IMR-90 (cell line): ENCODE results near the gene ANKFY1. TPM values are rescaled to one million over a fixed set of nuclear protein-coding genes. Genes with fewer than 3 reads are reported as not detected.

Source experiments
- ATAC-seq: fragments of 200-7000 bp; cut with Tn5 transposase; 2 replicates; pipeline ENCODE4 v1.9.1; 2020; ENCODE audit warnings: low read depth, mild to moderate bottlenecking, moderate library complexity
- BruUV-seq: library from RNA; stranded (reverse); fragments of 400-500 nt; replicated peaks from 2 replicates; lab custom pipeline; 2021; lab: Mats Ljungman, UMichigan
- CTCF ChIA-PET: fragments of 300-600 bp; formaldehyde crosslinking; extraction: SDS; loops from one replicate; lab custom pipeline; 2021; ENCODE audit warnings: antibody characterized with exemption; lab: Yijun Ruan, JAX
- POLR2A ChIA-PET: fragments of 300-600 bp; sonication (Branson Sonifier 250); formaldehyde crosslinking; loops from one replicate; lab custom pipeline; 2022; ENCODE audit warnings: antibody characterized with exemption; ENCODE audit not compliant: unreplicated experiment; lab: Charles Lee
- DNase-seq: peaks from one replicate; pipeline ENCODE4 v3.0.0; 2013
- H2AFZ ChIP-seq: replicated peaks from 2 replicates; pipeline ENCODE3; 2013; ENCODE audit warnings: low read length, mild to moderate bottlenecking; ENCODE audit not compliant: poor library complexity
- H2AK5ac ChIP-seq: 2 replicates; pipeline ENCODE4 v1.6.1; 2013; ENCODE audit warnings: low read depth, low read length, inconsistent platforms
- H2AK9ac ChIP-seq: replicated peaks from 2 replicates; pipeline ENCODE3; 2013; ENCODE audit warnings: mild to moderate bottlenecking, low read depth, low read length, moderate library complexity; ENCODE audit not compliant: poor library complexity
- H2BK120ac ChIP-seq: 2 replicates; pipeline ENCODE4 v1.6.1; 2013; ENCODE audit warnings: low read depth, low read length, inconsistent platforms
- H2BK15ac ChIP-seq: 3 replicates; pipeline ENCODE4 v1.6.1; 2013; ENCODE audit warnings: low read depth, low read length, inconsistent platforms
- H2BK20ac ChIP-seq: 2 replicates; pipeline ENCODE4 v1.6.1; 2013; ENCODE audit warnings: low read depth, mild to moderate bottlenecking, inconsistent platforms, low read length, moderate library complexity
- H2BK5ac ChIP-seq: 2 replicates; pipeline ENCODE4 v1.6.1; 2013; ENCODE audit warnings: mild to moderate bottlenecking, low read depth, low read length, inconsistent platforms; ENCODE audit not compliant: poor library complexity, severe bottlenecking
- H3K14ac ChIP-seq: replicated peaks from 2 replicates; pipeline ENCODE4 v1.6.1; 2013; ENCODE audit warnings: low read depth, low read length, inconsistent platforms
- H3K18ac ChIP-seq: 2 replicates; pipeline ENCODE4 v1.6.1; 2013; ENCODE audit warnings: low read depth, low read length, control low read depth
- H3K23ac ChIP-seq: 2 replicates; pipeline ENCODE4 v1.6.1; 2013; ENCODE audit warnings: low read depth, low read length, inconsistent platforms
- H3K27ac ChIP-seq: 2 replicates; pipeline ENCODE4 v1.5.1; 2013; ENCODE audit warnings: mild to moderate bottlenecking, control low read depth, low read length; ENCODE audit not compliant: insufficient read depth
- H3K27me3 ChIP-seq: 2 replicates; pipeline ENCODE4 v1.6.1; 2013; ENCODE audit warnings: low read length; ENCODE audit not compliant: control insufficient read depth, insufficient read depth
- H3K36me3 ChIP-seq: 2 replicates; pipeline ENCODE4 v1.6.1; 2013; ENCODE audit warnings: low read length, mixed read lengths; ENCODE audit not compliant: control insufficient read depth, insufficient read depth
- H3K4ac ChIP-seq: 2 replicates; pipeline ENCODE4 v1.6.1; 2013; ENCODE audit warnings: low read depth, low read length, inconsistent platforms
- H3K4me1 ChIP-seq: 2 replicates; pipeline ENCODE4 v1.6.1; 2013; ENCODE audit warnings: low read length, mixed read lengths; ENCODE audit not compliant: control insufficient read depth, insufficient read depth
- H3K4me2 ChIP-seq: 2 replicates; pipeline ENCODE4 v1.6.1; 2013; ENCODE audit warnings: low read depth, mild to moderate bottlenecking, control low read depth, low read length, moderate library complexity
- H3K4me3 ChIP-seq: 2 replicates; pipeline ENCODE4 v1.5.1; 2013; ENCODE audit warnings: low read depth, mild to moderate bottlenecking, control low read depth, low read length, moderate library complexity; ENCODE audit not compliant: insufficient read depth
- H3K56ac ChIP-seq: 2 replicates; pipeline ENCODE4 v1.6.1; 2013; ENCODE audit warnings: low read length, inconsistent platforms; ENCODE audit not compliant: insufficient read depth; ENCODE audit errors: extremely low read depth
- H3K79me1 ChIP-seq, 2 experiments: 2 replicates each; pipeline ENCODE4 v1.6.1; 2013; ENCODE audit warnings: low read length in 2 of 2, inconsistent platforms in 1 of 2, low read depth in 1 of 2
- H3K9ac ChIP-seq: 2 replicates; pipeline ENCODE4 v1.6.1; 2013; ENCODE audit warnings: low read depth, low read length, control low read depth
- H3K9me1 ChIP-seq: 2 replicates; pipeline ENCODE4 v1.6.1; 2013; ENCODE audit warnings: low read length, inconsistent platforms; ENCODE audit not compliant: insufficient read depth
- H3K9me3 ChIP-seq: 2 replicates; pipeline ENCODE4 v1.6.1; 2013; ENCODE audit warnings: low read length; ENCODE audit not compliant: control insufficient read depth, insufficient read depth
- H4K20me1 ChIP-seq: 2 replicates; pipeline ENCODE4 v1.6.1; 2013; ENCODE audit warnings: low read length, inconsistent platforms; ENCODE audit not compliant: insufficient read depth
- H4K5ac ChIP-seq: 2 replicates; pipeline ENCODE4 v1.6.1; 2013; ENCODE audit warnings: mild to moderate bottlenecking, low read depth, low read length, control low read depth
- H4K8ac ChIP-seq, 2 experiments: 2 replicates each; pipeline ENCODE4 v1.6.1; 2013; ENCODE audit warnings: low read depth in 2 of 2, low read length in 2 of 2, control low read depth in 1 of 2, inconsistent platforms in 1 of 2
- H4K91ac ChIP-seq: 2 replicates; pipeline ENCODE4 v1.6.1; 2013; ENCODE audit warnings: low read depth, low read length, inconsistent platforms; ENCODE audit not compliant: insufficient read depth
- BHLHE40 ChIP-seq: fragments of 150-350 bp; IDR thresholded peaks from 2 replicates; pipeline ENCODE4 v1.6.1; 2016; ENCODE audit warnings: mild to moderate bottlenecking, low read depth, low read length
- CEBPB ChIP-seq: IDR thresholded peaks from 2 replicates; pipeline ENCODE4 v1.6.1; 2012; ENCODE audit warnings: low read depth, low read length, improper control_type of control experiment
- CHD1 ChIP-seq: IDR thresholded peaks from 2 replicates; pipeline ENCODE4 v1.6.1; 2012; ENCODE audit warnings: low read depth, low read length, improper control_type of control experiment
- FOS ChIP-seq: fragments of 150-350 bp; IDR thresholded peaks from 2 replicates; pipeline ENCODE4 v1.6.1; 2016; ENCODE audit warnings: low read depth, low read length
- MAFK ChIP-seq: IDR thresholded peaks from 2 replicates; pipeline ENCODE4 v1.6.1; 2012; ENCODE audit warnings: low read depth, low read length, improper control_type of control experiment
- MAZ ChIP-seq: IDR thresholded peaks from 2 replicates; pipeline ENCODE4 v1.6.1; 2012; ENCODE audit warnings: low read depth, mild to moderate bottlenecking, low read length, improper control_type of control experiment, moderate library complexity, borderline replicate concordance
- MXI1 ChIP-seq: IDR thresholded peaks from 2 replicates; pipeline ENCODE4 v1.6.1; 2012; ENCODE audit warnings: low read depth, mild to moderate bottlenecking, low read length, moderate library complexity, borderline replicate concordance
- NFE2L2 ChIP-seq: fragments of 150-350 bp; IDR thresholded peaks from 2 replicates; pipeline ENCODE4 v1.6.1; 2016; ENCODE audit warnings: low read depth, mild to moderate bottlenecking, low read length
- POLR2A ChIP-seq: IDR thresholded peaks from 2 replicates; pipeline ENCODE4 v1.6.1; 2012; ENCODE audit warnings: mild to moderate bottlenecking, low read depth, low read length
- RAD21 ChIP-seq: IDR thresholded peaks from 2 replicates; pipeline ENCODE4 v1.6.1; 2012; ENCODE audit warnings: low read length, improper control_type of control experiment
- RCOR1 ChIP-seq: IDR thresholded peaks from 2 replicates; pipeline ENCODE4 v1.6.1; 2012; ENCODE audit warnings: mild to moderate bottlenecking, low read length, improper control_type of control experiment; ENCODE audit not compliant: insufficient replicate concordance
- RFX5 ChIP-seq: IDR thresholded peaks from 2 replicates; pipeline ENCODE4 v1.8.0; 2012; ENCODE audit warnings: low read depth, mild to moderate bottlenecking, low read length, moderate library complexity
- SMC3 ChIP-seq: fragments of 150-350 bp; IDR thresholded peaks from 2 replicates; pipeline ENCODE4 v1.6.1; 2016; ENCODE audit warnings: low read depth, mild to moderate bottlenecking, antibody characterized with exemption, low read length, moderate library complexity
- WGBS, 2 experiments: methylation state at CpG; one replicate each; pipeline versions ENCODE4 v1.1.5 to v1.1.7; 2013; ENCODE audit warnings: missing lambda C conversion rate in 2 of 2; ENCODE audit not compliant: insufficient read length in 1 of 2; ENCODE audit errors: extremely low coverage in 2 of 2; 5-methylcytosine and 5-hydroxymethylcytosine counted together
- dilution Hi-C: fragments of 300-500 bp; cut with HindIII; formaldehyde crosslinking; loops from one replicate; pipeline ENCODE4 v1.14.3; 2018; ENCODE audit warnings: low sequenced_read_pairs; ENCODE audit not compliant: unreplicated experiment
- in situ Hi-C: fragments of 300-500 bp; cut with MboI; formaldehyde crosslinking; loops from 3 replicates; pipeline ENCODE4 v1.14.3; 2019; ENCODE audit warnings: low sequenced_read_pairs, inconsistent platforms, mixed read lengths
- intact Hi-C: fragments of 100-400 bp; cut with micrococcal nuclease; formaldehyde crosslinking; loops from 2 replicates; pipeline ENCODE4 v1.10.0; 2022
- polyA plus RNA-seq, 3 experiments: library from polyadenylated mRNA; depleted of rRNA; stranded (reverse); fragments of >200 nt; gene quantifications; 2 replicates each; pipeline ENCODE4 v1.2.3, GENCODE V29; 2012; ENCODE audit warnings: low replicate concordance in 1 of 3
- total RNA-seq: library from RNA; depleted of rRNA; stranded (reverse); fragments of >200 nt; gene quantifications from 2 replicates; pipeline ENCODE4 v1.2.3, GENCODE V29; 2012
- TF ChIP-seq, protein P1 (sequence below): fragments of 150-350 bp; IDR thresholded peaks from 2 replicates; pipeline ENCODE4 v1.6.1; 2017; ENCODE audit warnings: mild to moderate bottlenecking, antibody characterized with exemption, low read length, low read depth
- TF ChIP-seq, protein P2 (sequence below): fragments of 150-350 bp; IDR thresholded peaks from 2 replicates; pipeline ENCODE4 v1.6.1; 2016; ENCODE audit warnings: low read depth, mild to moderate bottlenecking, low read length, moderate library complexity, borderline replicate concordance
- TF ChIP-seq, protein P3 (sequence below): conservative IDR thresholded peaks from 2 replicates; pipeline ENCODE4 v1.5.1; 2012; ENCODE audit warnings: mild to moderate bottlenecking, low read depth, low read length, improper control_type of control experiment

The ANKFY1 gene
- total and polyA plus RNA-seq, 2 of the 4 experiments (the other 2 are of a cell fraction) = 32.3 to 48.9 TPM

DNA sequence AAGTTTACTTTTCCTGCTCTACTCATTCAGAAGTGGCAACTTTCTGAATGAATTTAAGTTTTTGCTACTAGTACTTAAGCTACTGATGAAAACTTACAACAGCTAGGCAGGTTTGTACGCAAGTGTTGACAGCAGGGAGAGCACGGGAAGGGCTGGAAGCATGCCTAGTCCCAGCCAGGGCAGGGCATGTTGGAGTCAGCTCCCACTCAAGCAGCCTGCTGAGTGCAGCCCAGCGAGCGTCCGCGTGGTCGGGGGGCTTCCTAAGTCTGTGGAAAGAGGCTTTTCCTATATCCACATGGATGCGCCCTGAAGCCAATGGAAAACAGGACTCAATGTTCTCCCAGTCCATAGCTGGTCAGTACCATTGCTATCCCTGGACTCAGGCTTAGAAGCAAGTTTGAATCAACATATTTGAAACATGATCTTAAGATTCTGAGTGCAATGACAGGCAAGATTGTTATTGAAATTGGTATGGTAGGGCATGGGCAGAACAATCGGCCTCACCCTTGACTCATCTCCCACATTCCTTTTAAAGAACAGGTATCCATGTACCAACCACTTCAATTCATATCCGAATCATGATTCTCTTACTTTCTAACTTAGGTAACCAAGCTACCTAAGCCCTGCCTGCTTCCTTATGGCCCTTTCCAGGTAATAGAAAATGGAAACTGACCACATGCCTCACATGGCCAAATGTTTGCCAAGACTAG lies 98.3 kb downstream of the ANKFY1 start:
- no peaks in the 10 kb centered on the region for H3K9me3 ChIP-seq

More for the DNA sequence above, 98.3 kb downstream of the ANKFY1 start:
- Histone ChIP-seq H3K18ac (no peak overlapping the region), H3K23ac (no peak overlapping the region), H4K91ac (no peak overlapping the region), H2BK15ac (no peak overlapping the region), H2BK120ac (no peak overlapping the region), H2AFZ (no peak overlapping the region), H3K56ac (no peak overlapping the region), H3K4me2 (no peak overlapping the region), H3K79me1 (peaks cover 0 to 13% of the 10 kb centered on the region in 2 experiments; a peak in 1 of 4 replicates), H3K27me3 (no peaks in the 10 kb centered on the region), H2AK5ac (no peak overlapping the region), H3K4me1 (peaks cover 17% of the 10 kb centered on the region), H3K4me3 (no peak overlapping the region), H3K4ac (no peak overlapping the region), H2BK5ac (no peak overlapping the region), H3K9me1 (peaks cover 30% of the 10 kb centered on the region), H3K9ac (no peak overlapping the region), H4K8ac (no peak overlapping the region), H2BK20ac (no peak overlapping the region), H3K36me3 (peaks cover 46% of the 10 kb centered on the region), H2AK9ac (no peak overlapping the region), H3K14ac (no peak overlapping the region), H3K27ac (no peak overlapping the region), H4K5ac (no peak overlapping the region), H4K20me1 (peaks cover 5% of the 10 kb centered on the region)
- WGBS, 2 experiments = 83% methylated on average over 7 of the region's 10 CpGs; no CpG with 5 or more reads in 1 of the 2 experiments
- dilution Hi-C loops = no loop called here
- DNase-seq (no peak), ATAC-seq (no peak)
- in situ Hi-C loops = no loop called here
- POLR2A ChIA-PET = no interaction called here
- no peak for TF ChIP-seq MXI1
- TF ChIP-seq, protein P1, sequence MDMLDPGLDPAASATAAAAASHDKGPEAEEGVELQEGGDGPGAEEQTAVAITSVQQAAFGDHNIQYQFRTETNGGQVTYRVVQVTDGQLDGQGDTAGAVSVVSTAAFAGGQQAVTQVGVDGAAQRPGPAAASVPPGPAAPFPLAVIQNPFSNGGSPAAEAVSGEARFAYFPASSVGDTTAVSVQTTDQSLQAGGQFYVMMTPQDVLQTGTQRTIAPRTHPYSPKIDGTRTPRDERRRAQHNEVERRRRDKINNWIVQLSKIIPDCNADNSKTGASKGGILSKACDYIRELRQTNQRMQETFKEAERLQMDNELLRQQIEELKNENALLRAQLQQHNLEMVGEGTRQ = no peak
- no peak for TF ChIP-seq MAZ
- TF ChIP-seq POLR2A = no peak
- TF ChIP-seq, protein P2, sequence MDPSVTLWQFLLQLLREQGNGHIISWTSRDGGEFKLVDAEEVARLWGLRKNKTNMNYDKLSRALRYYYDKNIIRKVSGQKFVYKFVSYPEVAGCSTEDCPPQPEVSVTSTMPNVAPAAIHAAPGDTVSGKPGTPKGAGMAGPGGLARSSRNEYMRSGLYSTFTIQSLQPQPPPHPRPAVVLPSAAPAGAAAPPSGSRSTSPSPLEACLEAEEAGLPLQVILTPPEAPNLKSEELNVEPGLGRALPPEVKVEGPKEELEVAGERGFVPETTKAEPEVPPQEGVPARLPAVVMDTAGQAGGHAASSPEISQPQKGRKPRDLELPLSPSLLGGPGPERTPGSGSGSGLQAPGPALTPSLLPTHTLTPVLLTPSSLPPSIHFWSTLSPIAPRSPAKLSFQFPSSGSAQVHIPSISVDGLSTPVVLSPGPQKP = no peak
- TF ChIP-seq CHD1 = no peak
- no peak for TF ChIP-seq RFX5
- TF ChIP-seq MAFK = no peak
- no peak for TF ChIP-seq BHLHE40
- no peak for TF ChIP-seq FOS
- no peak for TF ChIP-seq RCOR1
- TF ChIP-seq SMC3 = no peak
- TF ChIP-seq NFE2L2 = no peak
- no peak for TF ChIP-seq RAD21
- no peak for TF ChIP-seq CEBPB
- TF ChIP-seq, protein P3, sequence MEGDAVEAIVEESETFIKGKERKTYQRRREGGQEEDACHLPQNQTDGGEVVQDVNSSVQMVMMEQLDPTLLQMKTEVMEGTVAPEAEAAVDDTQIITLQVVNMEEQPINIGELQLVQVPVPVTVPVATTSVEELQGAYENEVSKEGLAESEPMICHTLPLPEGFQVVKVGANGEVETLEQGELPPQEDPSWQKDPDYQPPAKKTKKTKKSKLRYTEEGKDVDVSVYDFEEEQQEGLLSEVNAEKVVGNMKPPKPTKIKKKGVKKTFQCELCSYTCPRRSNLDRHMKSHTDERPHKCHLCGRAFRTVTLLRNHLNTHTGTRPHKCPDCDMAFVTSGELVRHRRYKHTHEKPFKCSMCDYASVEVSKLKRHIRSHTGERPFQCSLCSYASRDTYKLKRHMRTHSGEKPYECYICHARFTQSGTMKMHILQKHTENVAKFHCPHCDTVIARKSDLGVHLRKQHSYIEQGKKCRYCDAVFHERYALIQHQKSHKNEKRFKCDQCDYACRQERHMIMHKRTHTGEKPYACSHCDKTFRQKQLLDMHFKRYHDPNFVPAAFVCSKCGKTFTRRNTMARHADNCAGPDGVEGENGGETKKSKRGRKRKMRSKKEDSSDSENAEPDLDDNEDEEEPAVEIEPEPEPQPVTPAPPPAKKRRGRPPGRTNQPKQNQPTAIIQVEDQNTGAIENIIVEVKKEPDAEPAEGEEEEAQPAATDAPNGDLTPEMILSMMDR = no peak
- intact Hi-C loops = no loop called here
- BruUV-seq = no TSS peak
- CTCF ChIA-PET = no interaction called here
